ENCODE results near the gene KIAA1549.

Gene KIAA1549

GRCh38 chr7:138903859-138904435 is 77.2 kb downstream of the KIAA1549 start:
- no peak for DNase-seq (ENCODE audit: low read depth)

- DNase-seq (ENCODE audit: low read depth): no peak
Measured at GRCh38 chr7:138903186-138903820, 77.9 kb downstream of the KIAA1549 start.

- DNase-seq (ENCODE audit: low read depth): no peak
Measured at GRCh38 chr7:138902161-138902560, 79.0 kb downstream of the KIAA1549 start.

GRCh38 chr7:138900035-138900828 is 81.0 kb downstream of the KIAA1549 start:
- DNase-seq (ENCODE audit: low read depth): peak; percentile 68

GRCh38 chr7:138898802-138899201 is 82.4 kb downstream of the KIAA1549 start:
- DNase-seq (ENCODE audit: low read depth): no peak

- no peak for DNase-seq (ENCODE audit: low read depth)
Measured at GRCh38 chr7:138898255-138898654, 82.9 kb downstream of the KIAA1549 start.

- DNase-seq (ENCODE audit: low read depth): no peak
Measured at GRCh38 chr7:138895679-138896078, 85.5 kb downstream of the KIAA1549 start.

- no peak for DNase-seq (ENCODE audit: low read depth)
Measured at GRCh38 chr7:138893258-138893657, 87.9 kb downstream of the KIAA1549 start.

GRCh38 chr7:138892812-138893211 is 88.4 kb downstream of the KIAA1549 start:
- DNase-seq (ENCODE audit: low read depth): no peak

- no peak for DNase-seq (ENCODE audit: low read depth)
Measured at GRCh38 chr7:138892006-138892630, 89.1 kb downstream of the KIAA1549 start.

GRCh38 chr7:138891446-138891810 is 89.8 kb downstream of the KIAA1549 start:
- DNase-seq (ENCODE audit: low read depth): peak; percentile 14

GRCh38 chr7:138890499-138891445 is 90.4 kb downstream of the KIAA1549 start:
- peak; percentile 56 for DNase-seq (ENCODE audit: low read depth)

GRCh38 chr7:138889582-138890498 is 91.3 kb downstream of the KIAA1549 start:
- DNase-seq (ENCODE audit: low read depth): peak; percentile 47

GRCh38 chr7:138887872-138888656 is 93.1 kb downstream of the KIAA1549 start:
- no peak for DNase-seq (ENCODE audit: low read depth)

- no peak for DNase-seq (ENCODE audit: low read depth)
Measured at GRCh38 chr7:138887085-138887710, 94.0 kb downstream of the KIAA1549 start.

- peak; percentile 66 for DNase-seq (ENCODE audit: low read depth)
Measured at GRCh38 chr7:138886501-138886917, 94.7 kb downstream of the KIAA1549 start.

GRCh38 chr7:138885383-138886147 is 95.6 kb downstream of the KIAA1549 start:
- no peak for DNase-seq (ENCODE audit: low read depth)

GRCh38 chr7:138882249-138882648 is 98.9 kb downstream of the KIAA1549 start:
- DNase-seq (ENCODE audit: low read depth): no peak

Data from iris pigment epithelial cell (primary cell).